ENCODE results near the gene ANKRD10.

The ANKRD10 gene

GRCh38 chr13:110944968-110945927, 30.4 kb upstream of the ANKRD10 start:
- DNase-seq: no peak

GRCh38 chr13:110944121-110944967, 29.5 kb upstream of the ANKRD10 start:
- no peak for DNase-seq

- no peak for DNase-seq
Measured at GRCh38 chr13:110942248-110942981, 27.5 kb upstream of the ANKRD10 start.

- DNase-seq: no peak
Measured at GRCh38 chr13:110938662-110939421, 24.0 kb upstream of the ANKRD10 start.

GRCh38 chr13:110937511-110938285, 22.8 kb upstream of the ANKRD10 start:
- no peak for DNase-seq

- DNase-seq: no peak
Measured at GRCh38 chr13:110936519-110936918, 21.6 kb upstream of the ANKRD10 start.

GRCh38 chr13:110932588-110932987, 17.7 kb upstream of the ANKRD10 start:
- DNase-seq: no peak

- DNase-seq: no peak
Measured at GRCh38 chr13:110929104-110929777, 14.4 kb upstream of the ANKRD10 start.

- DNase-seq: no peak
Measured at GRCh38 chr13:110925023-110925612, 10.2 kb upstream of the ANKRD10 start.

- no peak for DNase-seq
Measured at GRCh38 chr13:110924639-110924934, 9.7 kb upstream of the ANKRD10 start.

GRCh38 chr13:110923777-110924638, 9.1 kb upstream of the ANKRD10 start:
- DNase-seq: no peak

- no peak for DNase-seq
Measured at GRCh38 chr13:110923086-110923485, 8.2 kb upstream of the ANKRD10 start.

- no peak for DNase-seq
Measured at GRCh38 chr13:110922506-110922905, 7.6 kb upstream of the ANKRD10 start.

GRCh38 chr13:110921695-110922094, 6.8 kb upstream of the ANKRD10 start:
- no peak for DNase-seq

GRCh38 chr13:110921209-110921608, 6.3 kb upstream of the ANKRD10 start:
- no peak for DNase-seq

- no peak for DNase-seq
Measured at GRCh38 chr13:110920038-110920437, 5.2 kb upstream of the ANKRD10 start.

GRCh38 chr13:110916301-110917142, 1.7 kb upstream of the ANKRD10 start:
- DNase-seq: no peak

- DNase-seq: no peak
Measured at GRCh38 chr13:110915874-110916206, 971 bp upstream of the ANKRD10 start.

All from NCI-H2171 (cell line).